GM12878 (cell line): ENCODE measurements around the gene OR2J1. TPM values are rescaled to one million over a fixed set of nuclear protein-coding genes. Genes with fewer than 3 reads are reported as not detected.

Experiments
- ASH2L ChIP-seq: fragments of 300-600, 200-600 bp; sonication (generic); IDR thresholded peaks from 2 replicates; pipeline ENCODE4 v1.6.1; 2017; ENCODE audit warnings: low read depth, mild to moderate bottlenecking, borderline replicate concordance
- EED ChIP-seq: sonication (generic); IDR thresholded peaks from 2 replicates; pipeline ENCODE4 v1.6.1; 2016; ENCODE audit warnings: antibody characterized with exemption, low read depth
- HDAC6 ChIP-seq: fragments of 200-600 bp; sonication (generic); IDR thresholded peaks from one replicate; pipeline ENCODE4 v1.8.0; 2017; ENCODE audit warnings: antibody characterized with exemption; ENCODE audit not compliant: unreplicated experiment
- POU2F2 ChIP-seq: IDR thresholded peaks from 3 replicates; pipeline ENCODE4 v1.6.1; 2011; ENCODE audit warnings: low read depth, mild to moderate bottlenecking, low read length, borderline replicate concordance
- REST ChIP-seq: IDR thresholded peaks from 2 replicates; pipeline ENCODE4 v1.6.1; 2012; ENCODE audit warnings: mild to moderate bottlenecking, low read depth, low read length
- TARDBP ChIP-seq: IDR thresholded peaks from 2 replicates; pipeline ENCODE4 v1.6.1; 2016; ENCODE audit warnings: borderline replicate concordance
- ZBTB4 ChIP-seq: fragments of 450-650 bp; formaldehyde crosslinking; IDR thresholded peaks from 2 replicates; pipeline ENCODE4 v1.4.0; 2022; ENCODE audit warnings: mild to moderate bottlenecking, moderate library complexity
- ZNF24 ChIP-seq: fragments of 450-650 bp; IDR thresholded peaks from 2 replicates; pipeline ENCODE4 v1.6.1; 2017; ENCODE audit warnings: antibody characterized with exemption, mild to moderate bottlenecking
- polyA plus RNA-seq, 11 experiments: library from polyadenylated mRNA; depleted of rRNA in 4 of 11; unstranded in 6 of 11; stranded (reverse) in 5 of 11; fragments of >200 nt; fragmentation: Nextera tagmentation in 4 of 11; fragmentation: Illumina TruSeq in 1 of 11; extraction: Ambion mirVana in 4 of 11; extraction: Trizol in 1 of 11; gene quantifications; 1 replicate in 1 of 11; 2 replicates in 10 of 11; pipeline versions ENCODE4 v1.2.1 to v1.2.3, GENCODE V29; 2011 to 2016; ENCODE audit warnings: inconsistent platforms in 2 of 11, missing spikeins in 2 of 11, low read depth in 1 of 11
- total RNA-seq, 4 experiments: library from RNA; depleted of rRNA in 3 of 4; stranded (reverse); fragments of >200 nt in 3 of 4; fragmentation: Illumina TruSeq in 1 of 4; extraction: Trizol in 1 of 4; gene quantifications; 2 replicates each; pipeline versions ENCODE4 v1.2.1 to v1.2.3, GENCODE V29; 2013 to 2021
- TF ChIP-seq, protein P1 (sequence below): IDR thresholded peaks from 2 replicates; pipeline ENCODE4 v1.6.1; 2012; ENCODE audit warnings: low read depth, low read length, improper control_type of control experiment
- TF ChIP-seq, protein P2 (sequence below): fragments of 450-650 bp; formaldehyde crosslinking; IDR thresholded peaks from 2 replicates; pipeline ENCODE4 v1.5.0; 2022; ENCODE audit warnings: mild to moderate bottlenecking, missing genetic modification characterization

OR2J1 gene
- total and polyA plus RNA-seq, 10 of the 15 experiments (the other 5 are each of a cell fraction or from before 2014, with no cell fraction given): not detected

GRCh38 chr6:29079203-29079602 lies 20.1 kb upstream of the OR2J1 start (continued):
- TF ChIP-seq REST (no peak), ZNF24 (no peak), POU2F2 (no peak), ZBTB4 (no peak), ASH2L (no peak), HDAC6 (no peak), EED (no peak), TARDBP (no peak)
- TF ChIP-seq, protein P1, sequence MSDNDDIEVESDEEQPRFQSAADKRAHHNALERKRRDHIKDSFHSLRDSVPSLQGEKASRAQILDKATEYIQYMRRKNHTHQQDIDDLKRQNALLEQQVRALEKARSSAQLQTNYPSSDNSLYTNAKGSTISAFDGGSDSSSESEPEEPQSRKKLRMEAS: no peak
- TF ChIP-seq, protein P2, sequence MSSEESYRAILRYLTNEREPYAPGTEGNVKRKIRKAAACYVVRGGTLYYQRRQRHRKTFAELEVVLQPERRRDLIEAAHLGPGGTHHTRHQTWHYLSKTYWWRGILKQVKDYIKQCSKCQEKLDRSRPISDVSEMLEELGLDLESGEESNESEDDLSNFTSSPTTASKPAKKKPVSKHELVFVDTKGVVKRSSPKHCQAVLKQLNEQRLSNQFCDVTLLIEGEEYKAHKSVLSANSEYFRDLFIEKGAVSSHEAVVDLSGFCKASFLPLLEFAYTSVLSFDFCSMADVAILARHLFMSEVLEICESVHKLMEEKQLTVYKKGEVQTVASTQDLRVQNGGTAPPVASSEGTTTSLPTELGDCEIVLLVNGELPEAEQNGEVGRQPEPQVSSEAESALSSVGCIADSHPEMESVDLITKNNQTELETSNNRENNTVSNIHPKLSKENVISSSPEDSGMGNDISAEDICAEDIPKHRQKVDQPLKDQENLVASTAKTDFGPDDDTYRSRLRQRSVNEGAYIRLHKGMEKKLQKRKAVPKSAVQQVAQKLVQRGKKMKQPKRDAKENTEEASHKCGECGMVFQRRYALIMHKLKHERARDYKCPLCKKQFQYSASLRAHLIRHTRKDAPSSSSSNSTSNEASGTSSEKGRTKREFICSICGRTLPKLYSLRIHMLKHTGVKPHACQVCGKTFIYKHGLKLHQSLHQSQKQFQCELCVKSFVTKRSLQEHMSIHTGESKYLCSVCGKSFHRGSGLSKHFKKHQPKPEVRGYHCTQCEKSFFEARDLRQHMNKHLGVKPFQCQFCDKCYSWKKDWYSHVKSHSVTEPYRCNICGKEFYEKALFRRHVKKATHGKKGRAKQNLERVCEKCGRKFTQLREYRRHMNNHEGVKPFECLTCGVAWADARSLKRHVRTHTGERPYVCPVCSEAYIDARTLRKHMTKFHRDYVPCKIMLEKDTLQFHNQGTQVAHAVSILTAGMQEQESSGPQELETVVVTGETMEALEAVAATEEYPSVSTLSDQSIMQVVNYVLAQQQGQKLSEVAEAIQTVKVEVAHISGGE (CRISPR knock-in tag): no peak
- TF ChIP-seq, all 136 proteins: peak for 0
